Caco-2 (cell line): Measurements from ENCODE around the gene GABRG3. TPM values are rescaled to one million over a fixed set of nuclear protein-coding genes. Genes with fewer than 3 reads are reported as not detected.

Experiments used
- BruUV-seq: library from RNA; stranded (reverse); fragments of 400-500 nt; replicated peaks from 2 replicates; lab custom pipeline; 2021; lab: Mats Ljungman, UMichigan
- CTCF ChIA-PET: fragments of 300-600 bp; sonication (Branson Sonifier 250); formaldehyde crosslinking; loops from one replicate; lab custom pipeline; 2022; ENCODE audit warnings: antibody characterized with exemption; lab: Charles Lee
- POLR2A ChIA-PET: fragments of 300-600 bp; sonication (Branson Sonifier 250); formaldehyde crosslinking; loops from one replicate; lab custom pipeline; 2022; ENCODE audit warnings: antibody characterized with exemption; lab: Charles Lee
- DNase-seq, 2 experiments: peaks; one replicate each; pipeline versions ENCODE4 v3.0.0 to v3.0.0-alpha.2; 2020 to 2022
- H3K27me3 ChIP-seq: replicated peaks from 2 replicates; pipeline ENCODE4 v1.6.0; 2011; ENCODE audit warnings: low read length; ENCODE audit not compliant: control insufficient read depth, insufficient read depth
- H3K36me3 ChIP-seq: 2 replicates; pipeline ENCODE4 v1.5.1; 2011; ENCODE audit warnings: low read length; ENCODE audit not compliant: control insufficient read depth, insufficient read depth
- H3K4me1 ChIP-seq: fragments of 250-450 bp; sonication (Bioruptor Pico); 2 replicates; pipeline ENCODE4 v1.5.1; 2020; ENCODE audit warnings: mild to moderate bottlenecking
- H3K4me3 ChIP-seq: 2 replicates; pipeline ENCODE4 v1.5.1; 2011; ENCODE audit warnings: low read depth, mild to moderate bottlenecking, control low read depth, low read length
- H3K9me3 ChIP-seq: fragments of 250-450 bp; sonication (Bioruptor Pico); 2 replicates; pipeline ENCODE4 v1.5.1; 2020; ENCODE audit warnings: mild to moderate bottlenecking, moderate library complexity
- H3K27ac Mint-ChIP-seq: one replicate; pipeline ENCODE4 v1.8.0; 2022; ENCODE audit warnings: mixed read lengths; ENCODE audit not compliant: unreplicated experiment
- H3K27me3 Mint-ChIP-seq: one replicate; pipeline ENCODE4 v1.8.0; 2022; ENCODE audit warnings: mixed read lengths; ENCODE audit not compliant: insufficient read depth, unreplicated experiment
- H3K36me3 Mint-ChIP-seq: one replicate; pipeline ENCODE4 v1.8.0; 2022; ENCODE audit warnings: mild to moderate bottlenecking, mixed read lengths; ENCODE audit not compliant: insufficient read depth, unreplicated experiment
- H3K4me1 Mint-ChIP-seq: one replicate; pipeline ENCODE4 v1.8.0; 2022; ENCODE audit warnings: low read depth, mixed read lengths; ENCODE audit not compliant: unreplicated experiment
- H3K4me3 Mint-ChIP-seq: one replicate; pipeline ENCODE4 v1.8.0; 2022; ENCODE audit warnings: mild to moderate bottlenecking, moderate library complexity, mixed read lengths; ENCODE audit not compliant: unreplicated experiment
- H3K9me3 Mint-ChIP-seq: one replicate; pipeline ENCODE4 v1.8.0; 2022; ENCODE audit warnings: mixed read lengths; ENCODE audit not compliant: unreplicated experiment
- CTCF ChIP-seq, 2 experiments: fragments of 200-600 bp in 1 of 2; IDR thresholded peaks; 1 replicate in 1 of 2; 2 replicates in 1 of 2; pipeline versions ENCODE4 v1.5.1 to v1.8.0; 2011 to 2022; ENCODE audit warnings: antibody characterized with exemption in 1 of 2, control low read depth in 1 of 2, inconsistent platforms in 1 of 2, low read depth in 1 of 2, low read length in 1 of 2, mild to moderate bottlenecking in 1 of 2, moderate library complexity in 1 of 2; ENCODE audit not compliant: insufficient read depth in 1 of 2, severe bottlenecking in 1 of 2, unreplicated experiment in 1 of 2
- intact Hi-C: fragments of 100-400 bp; cut with micrococcal nuclease; formaldehyde crosslinking; loops from one replicate; pipeline ENCODE4 v1.10.0; 2022; ENCODE audit not compliant: unreplicated experiment
- total RNA-seq: library from RNA; stranded (reverse); gene quantifications from 2 replicates; pipeline ENCODE4 v1.2.3, GENCODE V29; 2022

The GABRG3 gene
- total RNA-seq, 1 experiment from 2014 or later: not detected

- no peak for DNase-seq
- H3K27me3 Mint-ChIP-seq: peaks cover 3% of the 10 kb centered on the region
- Histone ChIP-seq H3K9me3 (no peaks in the 10 kb centered on the region), H3K4me1 (no peaks in the 10 kb centered on the region), H3K36me3 (no peaks in the 10 kb centered on the region), H3K4me3 (no peak overlapping the region), H3K27me3 (no peaks in the 10 kb centered on the region)
- no peak for TF ChIP-seq CTCF (IDR thresholded peaks at IDR 0.05; ENCODE audit: insufficient read depth in 1 of 2, low read depth in 1 of 2, low read length in 1 of 2, severe bottlenecking in 1 of 2, unreplicated experiment in 1 of 2)
- no peaks in the 10 kb centered on the region for H3K4me1 Mint-ChIP-seq
- no peak overlapping the region for H3K4me3 Mint-ChIP-seq
- BruUV-seq: no TSS peak
- ChIA-PET CTCF (no interaction called here), POLR2A (no interaction called here)
- intact Hi-C loops: no loop called here
- H3K27ac Mint-ChIP-seq: no peak overlapping the region
- H3K36me3 Mint-ChIP-seq: no peaks in the 10 kb centered on the region
- no peaks in the 10 kb centered on the region for H3K9me3 Mint-ChIP-seq
Measured at GRCh38 chr15:27324886-27325615, 354.1 kb downstream of the GABRG3 start.

DNA sequence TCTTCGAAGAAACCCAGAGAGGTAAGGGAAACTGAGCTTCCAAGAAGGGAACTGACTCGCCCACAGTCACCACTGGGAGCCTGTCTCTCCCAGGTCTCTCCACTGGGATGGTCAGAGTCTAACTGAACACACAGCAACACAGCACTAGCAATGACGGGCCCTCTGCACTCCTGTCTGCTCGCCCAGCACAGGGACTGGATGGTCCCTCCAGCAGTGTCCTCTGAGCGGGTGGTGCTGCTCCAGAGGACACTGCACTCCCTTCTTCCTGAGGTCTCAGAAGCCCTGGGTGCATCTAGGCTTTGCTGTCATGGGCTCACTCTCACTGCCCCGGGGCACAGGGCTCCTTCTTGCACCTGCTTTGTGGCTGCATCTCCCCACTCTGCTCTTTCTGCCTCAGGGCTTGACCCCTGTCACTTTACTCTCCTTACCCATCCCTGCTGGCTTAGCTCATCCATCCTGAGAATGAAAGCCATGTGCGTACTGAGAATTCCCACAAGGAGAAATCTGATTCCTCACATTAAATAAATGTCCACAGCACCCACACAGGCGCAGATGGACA lies 356.6 kb downstream of the GABRG3 start:
- POLR2A ChIA-PET: no interaction called here
- CTCF ChIA-PET: no interaction called here
- no TSS peak for BruUV-seq

GRCh38 chr15:27328186-27328585 lies 357.2 kb downstream of the GABRG3 start:
- Histone ChIP-seq H3K4me3 (no peak overlapping the region), H3K4me1 (no peaks in the 10 kb centered on the region), H3K36me3 (no peaks in the 10 kb centered on the region), H3K27me3 (no peaks in the 10 kb centered on the region), H3K9me3 (no peaks in the 10 kb centered on the region)
- intact Hi-C loops: no loop called here
- ChIA-PET CTCF (no interaction called here), POLR2A (no interaction called here)
- no peak overlapping the region for H3K27ac Mint-ChIP-seq
- BruUV-seq: no TSS peak
- no peaks in the 10 kb centered on the region for H3K4me1 Mint-ChIP-seq
- no peak for DNase-seq
- H3K9me3 Mint-ChIP-seq: no peaks in the 10 kb centered on the region
- no peak for TF ChIP-seq CTCF (IDR thresholded peaks at IDR 0.05; ENCODE audit: insufficient read depth in 1 of 2, low read depth in 1 of 2, low read length in 1 of 2, severe bottlenecking in 1 of 2, unreplicated experiment in 1 of 2)
- no peak overlapping the region for H3K4me3 Mint-ChIP-seq
- no peaks in the 10 kb centered on the region for H3K36me3 Mint-ChIP-seq
- no peaks in the 10 kb centered on the region for H3K27me3 Mint-ChIP-seq

More for the DNA sequence above, 356.6 kb downstream of the GABRG3 start:
- no peak for TF ChIP-seq CTCF (IDR thresholded peaks at IDR 0.05; ENCODE audit: insufficient read depth in 1 of 2, low read depth in 1 of 2, low read length in 1 of 2, severe bottlenecking in 1 of 2, unreplicated experiment in 1 of 2)
- intact Hi-C loops: no loop called here
- Mint-ChIP-seq H3K36me3 (no peaks in the 10 kb centered on the region), H3K4me1 (no peaks in the 10 kb centered on the region), H3K27me3 (no peaks in the 10 kb centered on the region), H3K4me3 (no peak overlapping the region), H3K9me3 (no peaks in the 10 kb centered on the region), H3K27ac (no peak overlapping the region)
- Histone ChIP-seq H3K36me3 (no peaks in the 10 kb centered on the region), H3K4me1 (no peaks in the 10 kb centered on the region), H3K4me3 (no peak overlapping the region), H3K27me3 (no peaks in the 10 kb centered on the region), H3K9me3 (no peaks in the 10 kb centered on the region)
- DNase-seq: no peak
